Endodermal cell (in vitro differentiated cells): ENCODE data around the gene ARID5B. TPM values are rescaled to one million over a fixed set of nuclear protein-coding genes. Genes with fewer than 3 reads are reported as not detected.

Experiments used
- DNase-seq: peaks from one replicate; pipeline ENCODE4 v3.0.0-alpha.2; 2017
- H3K27ac ChIP-seq: 2 replicates; pipeline ENCODE4 v1.5.1; 2013; ENCODE audit warnings: mild to moderate bottlenecking, low read depth, low read length, moderate library complexity
- H3K27me3 ChIP-seq: 2 replicates; pipeline ENCODE4 v1.6.1; 2013; ENCODE audit warnings: mild to moderate bottlenecking, low read length, moderate library complexity; ENCODE audit not compliant: insufficient read depth, control insufficient read depth, poor library complexity, severe bottlenecking
- H3K36me3 ChIP-seq: 2 replicates; pipeline ENCODE4 v1.7.0; 2013; ENCODE audit warnings: mild to moderate bottlenecking, low read length, moderate library complexity; ENCODE audit not compliant: control insufficient read depth, insufficient read depth
- H3K4me1 ChIP-seq: one replicate; pipeline ENCODE4 v1.7.0; 2013; ENCODE audit warnings: low read length; ENCODE audit not compliant: control insufficient read depth, insufficient read depth
- H3K4me3 ChIP-seq: 2 replicates; pipeline ENCODE4 v1.5.1; 2013; ENCODE audit warnings: mild to moderate bottlenecking, low read length, moderate library complexity
- H3K9ac ChIP-seq: 2 replicates; pipeline ENCODE4 v1.6.1; 2013; ENCODE audit warnings: mild to moderate bottlenecking, low read length, moderate library complexity; ENCODE audit not compliant: poor library complexity, severe bottlenecking; ENCODE audit errors: extremely low read depth
- H3K9me3 ChIP-seq: 2 replicates; pipeline ENCODE4 v1.6.1; 2013; ENCODE audit warnings: mild to moderate bottlenecking, low read length, moderate library complexity; ENCODE audit not compliant: control insufficient read depth
- H3K27ac Mint-ChIP-seq: 2 replicates; pipeline ENCODE4 v1.8.0; 2020; ENCODE audit warnings: mixed read lengths
- H3K27me3 Mint-ChIP-seq: 2 replicates; pipeline ENCODE4 v1.8.0; 2021; ENCODE audit warnings: mild to moderate bottlenecking, mixed read lengths; ENCODE audit not compliant: insufficient read depth
- H3K36me3 Mint-ChIP-seq: 2 replicates; pipeline ENCODE4 v1.8.0; 2020; ENCODE audit warnings: low read depth, mixed read lengths
- H3K4me1 Mint-ChIP-seq: 2 replicates; pipeline ENCODE4 v1.8.0; 2020; ENCODE audit warnings: mixed read lengths
- H3K4me3 Mint-ChIP-seq: 2 replicates; pipeline ENCODE4 v1.8.0; 2020; ENCODE audit warnings: mild to moderate bottlenecking, moderate library complexity, mixed read lengths
- H3K9me3 Mint-ChIP-seq: 2 replicates; pipeline ENCODE4 v1.8.0; 2020; ENCODE audit warnings: mild to moderate bottlenecking, mixed read lengths
- CTCF ChIP-seq: fragments of 200-600 bp; sonication (generic); conservative IDR thresholded peaks from 2 replicates; pipeline ENCODE4 v1.5.0; 2021; ENCODE audit warnings: antibody characterized with exemption, mild to moderate bottlenecking
- WGBS, 2 experiments: methylation state at CpG; one replicate each; pipeline versions ENCODE4 v1.1.5 to v1.1.7; 2013; ENCODE audit warnings: missing lambda C conversion rate in 2 of 2, mixed read lengths in 1 of 2; ENCODE audit not compliant: insufficient coverage in 1 of 2, insufficient read length in 1 of 2; 5-methylcytosine and 5-hydroxymethylcytosine counted together
- total RNA-seq, 2 donors: library from RNA; stranded (reverse); fragmentation: NEBNext Ultra II Directional in 1 of 2; extraction: Animal tissue kit (Norgen Biotek cat#: 25700) in 1 of 2; gene quantifications; 2 replicates in 1 of 2; 3 replicates in 1 of 2; pipeline ENCODE4 v1.2.1, GENCODE V29; 2021

The ARID5B gene
- total RNA-seq, 2 donors from 2014 or later = 1.2 to 1.8 TPM

- no peak for DNase-seq
- H3K36me3 Mint-ChIP-seq = no peaks in the 10 kb centered on the region
- no peak overlapping the region for H3K4me3 Mint-ChIP-seq
- Histone ChIP-seq H3K9ac (no peak overlapping the region), H3K4me1 (no peaks in the 10 kb centered on the region), H3K9me3 (no peaks in the 10 kb centered on the region), H3K36me3 (no peaks in the 10 kb centered on the region), H3K27ac (no peak overlapping the region), H3K27me3 (no peaks in the 10 kb centered on the region), H3K4me3 (no peak overlapping the region)
- H3K9me3 Mint-ChIP-seq = no peaks in the 10 kb centered on the region
- WGBS, 2 experiments = 94 to 100% methylated on average over 1 of the region's 1 CpG
- H3K27me3 Mint-ChIP-seq = peaks cover 6% of the 10 kb centered on the region
- no peak for TF ChIP-seq CTCF
- H3K27ac Mint-ChIP-seq = no peak overlapping the region
- H3K4me1 Mint-ChIP-seq = peaks cover 7% of the 10 kb centered on the region
Measured at GRCh38 chr10:61944410-61945147, 43.1 kb downstream of the ARID5B start.

GRCh38 chr10:61949687-61950086 lies 48.2 kb downstream of the ARID5B start:
- H3K9me3 Mint-ChIP-seq = no peaks in the 10 kb centered on the region
- H3K27ac ChIP-seq = no peak overlapping the region
- H3K27me3 ChIP-seq = peaks cover 30% of the 10 kb centered on the region
- H3K4me3 Mint-ChIP-seq = no peak overlapping the region
- H3K4me1 ChIP-seq = peaks cover 4% of the 10 kb centered on the region
- no peaks in the 10 kb centered on the region for H3K36me3 ChIP-seq
- TF ChIP-seq CTCF = no peak
- no peak overlapping the region for H3K27ac Mint-ChIP-seq
- H3K36me3 Mint-ChIP-seq = no peaks in the 10 kb centered on the region
- no peak for DNase-seq
- peaks cover 19% of the 10 kb centered on the region for H3K4me1 Mint-ChIP-seq
- no peak overlapping the region for H3K4me3 ChIP-seq
- H3K9me3 ChIP-seq = no peaks in the 10 kb centered on the region
- H3K27me3 Mint-ChIP-seq = peaks cover 26% of the 10 kb centered on the region
- WGBS, 2 experiments = 100% methylated on average over 2 of the region's 2 CpGs; no CpG with 5 or more reads in 1 of the 2 experiments
- H3K9ac ChIP-seq = no peak overlapping the region

GRCh38 chr10:61950449-61951143 lies 49.1 kb downstream of the ARID5B start:
- Histone ChIP-seq H3K27me3 (peaks cover 30% of the 10 kb centered on the region), H3K27ac (no peak overlapping the region)
- WGBS, 2 experiments = 83 to 89% methylated on average over 1 to 2 of the region's 2 CpGs

More at GRCh38 chr10:61950449-61951143, 49.1 kb downstream of the ARID5B start:
- H3K36me3 Mint-ChIP-seq = no peaks in the 10 kb centered on the region
- H3K4me3 ChIP-seq = no peak overlapping the region
- no peaks in the 10 kb centered on the region for H3K36me3 ChIP-seq
- no peaks in the 10 kb centered on the region for H3K9me3 ChIP-seq
- no peak overlapping the region for H3K4me3 Mint-ChIP-seq
- H3K27ac Mint-ChIP-seq = no peak overlapping the region
- no peak overlapping the region for H3K9ac ChIP-seq
- TF ChIP-seq CTCF = no peak
- H3K4me1 ChIP-seq = peaks cover 4% of the 10 kb centered on the region
- H3K4me1 Mint-ChIP-seq = peaks cover 19% of the 10 kb centered on the region
- DNase-seq = no peak
- H3K27me3 Mint-ChIP-seq = peaks cover 28% of the 10 kb centered on the region
- no peaks in the 10 kb centered on the region for H3K9me3 Mint-ChIP-seq
